ENCODE data around the gene EFHD2.

GRCh38 chr1:15465674-15466073 is 56.0 kb downstream of the EFHD2 start:
- no peak for TF ChIP-seq CTCF (IDR thresholded peaks at IDR 0.05)
- TF ChIP-seq POLR2A (IDR thresholded peaks at IDR 0.05): no peak
